ENCODE data around the gene GPR160.

Gene GPR160

GRCh38 chr3:170063691-170064090, 25.9 kb downstream of the GPR160 start:
- DNase-seq = no peak

DNA sequence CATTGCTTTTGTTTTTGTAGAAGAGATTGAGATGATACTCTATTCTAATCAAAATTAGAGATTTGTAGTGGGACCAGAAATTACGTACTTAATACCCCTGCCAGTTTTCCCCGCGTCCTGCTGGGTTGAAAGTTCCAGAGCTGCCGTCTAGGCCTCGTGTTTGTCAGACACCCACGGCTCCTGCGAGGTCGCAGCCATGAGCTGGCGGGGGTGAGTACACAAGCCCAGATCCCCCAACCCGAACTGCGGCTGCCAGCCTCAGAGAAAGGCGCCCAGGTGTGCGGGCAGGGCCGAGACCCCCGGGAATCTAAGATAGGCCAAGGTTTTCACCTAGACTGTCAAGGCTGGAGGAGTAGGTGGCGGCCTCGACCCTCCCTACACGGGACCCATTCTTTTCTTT, 26.3 kb downstream of the GPR160 start:
- DNase-seq = no peak

DNA sequence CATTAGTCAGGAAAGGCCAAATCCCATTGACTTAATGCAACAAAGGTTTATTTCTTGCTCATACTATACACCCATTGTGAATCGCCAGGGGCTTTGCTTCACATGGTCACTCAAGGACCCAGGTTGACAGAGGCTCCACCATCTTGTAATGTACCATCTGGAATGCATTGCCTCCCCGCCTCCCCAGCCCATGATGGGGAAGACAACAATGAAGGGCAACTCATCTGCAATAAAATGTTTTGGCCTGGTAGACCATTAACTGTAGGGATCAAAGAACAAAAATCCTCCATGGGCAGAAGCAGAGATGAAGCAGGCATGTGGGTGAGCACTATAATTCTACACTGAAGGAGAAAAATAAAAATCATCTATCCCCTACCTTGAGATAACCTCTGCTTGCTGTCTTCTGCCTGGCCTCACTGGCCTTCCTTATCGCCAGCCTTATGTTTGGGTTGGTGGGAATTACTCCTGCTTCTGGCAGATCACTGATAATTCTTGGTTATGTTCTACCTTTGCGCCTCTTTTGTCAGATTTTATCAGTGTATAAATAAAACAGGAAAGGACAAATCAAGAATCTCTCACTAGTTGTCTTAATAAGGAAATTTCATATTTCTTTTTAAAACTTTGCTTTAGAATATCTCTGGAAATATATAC, 37.8 kb downstream of the GPR160 start:
- DNase-seq = no peak

DNA sequence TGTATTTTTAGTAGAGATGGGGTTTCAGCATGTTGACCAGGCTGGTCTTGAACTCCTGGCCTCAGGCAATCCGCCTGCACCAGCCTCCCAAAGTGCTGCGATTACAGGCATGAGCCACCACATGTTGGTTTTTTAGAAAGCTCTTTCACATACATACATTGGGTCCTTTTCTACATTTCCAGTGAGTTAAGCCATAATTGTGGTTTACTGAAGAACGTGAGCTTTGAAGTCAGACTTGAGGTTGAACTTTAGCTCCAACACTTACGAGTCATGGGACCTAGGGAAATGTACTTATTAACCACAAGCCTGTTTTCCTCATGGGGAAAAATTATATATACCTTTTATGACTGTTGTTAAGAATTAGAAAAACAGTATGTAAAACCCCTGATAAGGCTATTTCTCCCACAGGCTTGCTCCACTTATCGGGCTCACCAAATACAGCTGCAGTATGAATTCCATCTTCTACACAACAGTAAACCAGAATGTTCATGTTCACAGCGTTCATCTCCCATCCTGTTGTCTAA, 39.0 kb downstream of the GPR160 start:
- no peak for DNase-seq

DNA sequence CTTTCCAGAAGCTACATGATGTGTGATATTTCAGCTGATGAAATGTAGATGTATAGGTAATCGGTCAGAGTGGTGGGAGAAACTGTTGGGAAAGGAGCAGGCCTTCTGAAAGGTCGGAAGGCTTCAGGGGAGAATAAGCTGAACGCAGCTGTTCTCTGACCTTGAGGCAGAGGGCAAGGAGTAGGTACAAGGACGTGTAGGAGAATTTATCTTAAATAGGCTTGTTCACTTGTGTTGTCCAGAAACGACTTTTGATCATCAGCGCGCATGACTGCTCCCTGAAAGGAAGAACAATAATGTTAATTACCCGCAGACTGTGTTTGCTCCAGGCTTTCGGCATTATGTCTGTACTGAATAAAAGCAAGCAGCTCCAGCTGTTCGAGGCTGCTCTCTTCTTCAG, 39.6 kb downstream of the GPR160 start:
- DNase-seq = no peak

DNA sequence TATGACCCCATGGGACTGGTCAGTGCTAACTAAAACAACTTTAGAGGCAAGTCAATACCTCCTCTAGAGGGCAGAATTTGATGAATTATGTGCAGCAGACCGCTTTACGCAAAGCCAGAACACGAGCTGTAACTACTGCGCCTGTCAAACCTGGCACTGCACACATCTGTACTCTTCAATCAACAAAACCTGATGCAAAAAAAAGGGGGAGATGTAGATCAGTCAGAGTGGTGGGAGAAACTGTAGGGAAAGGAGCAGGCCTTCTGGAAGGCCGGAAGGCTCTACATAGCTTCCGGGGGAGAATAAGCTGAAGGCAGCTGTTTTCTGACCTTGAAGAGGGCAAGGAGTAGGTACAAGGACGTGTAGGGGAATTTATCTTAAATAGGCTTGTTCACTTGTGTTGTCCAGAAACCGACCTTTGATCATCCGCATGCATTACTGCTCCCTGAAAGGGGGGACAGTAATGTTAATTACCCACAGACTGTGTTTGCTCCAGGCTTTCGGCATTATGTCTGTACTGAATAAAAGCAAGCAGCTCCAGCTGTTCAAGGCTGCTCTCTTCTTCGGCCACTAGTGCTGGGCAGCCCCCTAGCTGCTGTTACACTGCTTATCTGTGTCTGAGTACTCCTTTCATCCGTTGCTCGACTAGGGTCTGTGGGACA, 41.0 kb downstream of the GPR160 start:
- DNase-seq = no peak

DNA sequence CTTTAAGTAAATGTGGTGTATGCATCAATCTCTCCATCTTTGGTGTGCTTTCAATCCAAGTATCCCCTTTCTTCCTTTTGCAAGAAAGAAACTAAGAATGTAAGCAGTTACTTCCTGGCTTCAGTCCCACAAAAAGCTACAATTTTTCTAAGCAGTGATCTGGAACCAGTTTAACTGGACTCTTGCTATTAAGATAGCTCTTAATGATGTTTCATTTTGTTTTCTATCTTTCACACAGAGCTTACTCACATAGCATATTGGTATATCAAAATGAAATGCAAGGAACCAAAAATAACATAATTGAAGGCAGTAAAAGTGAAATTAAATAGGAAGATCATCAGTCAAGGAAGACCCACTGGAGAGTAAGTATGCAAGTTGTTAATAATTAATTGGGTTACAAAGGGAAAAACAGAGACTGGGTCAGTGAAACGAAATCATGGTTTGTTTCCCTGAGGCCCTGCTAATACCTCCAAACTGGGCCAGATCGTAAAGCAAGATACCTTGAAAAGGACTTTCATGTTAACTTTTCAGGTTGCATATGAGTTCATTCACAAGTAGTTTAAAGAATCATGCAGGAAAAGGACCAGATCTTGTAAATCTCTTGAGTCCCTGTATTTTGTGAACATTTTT, 41.9 kb downstream of the GPR160 start:
- no peak for DNase-seq

GRCh38 chr3:170080605-170081004, 42.8 kb downstream of the GPR160 start:
- DNase-seq = no peak

- no peak for DNase-seq
These were observed 43.4 kb downstream of the GPR160 start for GRCh38 chr3:170081079-170081741.

- no peak for DNase-seq
These were observed 45.5 kb downstream of the GPR160 start for GRCh38 chr3:170083343-170083742.

GRCh38 chr3:170085396-170085795, 47.6 kb downstream of the GPR160 start:
- DNase-seq = no peak

DNA sequence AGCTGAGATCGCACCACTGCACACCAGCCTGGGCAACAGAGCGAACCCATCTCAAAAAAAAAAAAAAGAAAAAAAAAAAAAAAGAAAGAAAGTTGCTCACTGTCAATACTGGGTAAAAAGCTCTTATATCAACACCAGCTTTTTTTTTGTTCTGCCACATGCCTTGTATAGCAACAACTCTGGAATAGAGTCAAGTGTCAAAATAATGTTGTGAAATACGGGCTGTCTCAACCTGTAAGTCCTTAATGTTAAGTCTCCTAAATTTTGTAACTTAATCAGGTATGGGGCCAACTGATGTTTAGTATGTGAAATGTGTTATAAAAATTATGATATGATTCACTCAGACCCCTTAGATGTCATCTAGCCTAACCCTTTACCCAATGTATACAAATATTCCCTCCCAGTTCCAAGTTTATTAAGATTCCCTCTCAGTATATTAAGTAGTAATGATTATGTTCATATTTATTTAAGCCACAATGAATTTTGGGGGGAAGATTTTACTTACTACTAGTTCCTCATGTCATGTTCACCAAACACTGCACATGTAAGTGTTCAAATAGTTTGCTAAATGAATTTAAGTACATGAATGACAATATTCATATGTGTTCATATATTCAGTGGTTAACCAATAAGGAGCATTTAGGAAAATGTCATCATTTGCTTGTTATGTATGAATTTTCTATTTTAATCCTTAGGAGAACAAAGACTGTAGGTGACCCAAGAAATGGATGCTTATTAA, 52.2 kb downstream of the GPR160 start:
- no peak for DNase-seq

- no peak for DNase-seq
These were observed 52.8 kb downstream of the GPR160 start for GRCh38 chr3:170090601-170090981.

DNA sequence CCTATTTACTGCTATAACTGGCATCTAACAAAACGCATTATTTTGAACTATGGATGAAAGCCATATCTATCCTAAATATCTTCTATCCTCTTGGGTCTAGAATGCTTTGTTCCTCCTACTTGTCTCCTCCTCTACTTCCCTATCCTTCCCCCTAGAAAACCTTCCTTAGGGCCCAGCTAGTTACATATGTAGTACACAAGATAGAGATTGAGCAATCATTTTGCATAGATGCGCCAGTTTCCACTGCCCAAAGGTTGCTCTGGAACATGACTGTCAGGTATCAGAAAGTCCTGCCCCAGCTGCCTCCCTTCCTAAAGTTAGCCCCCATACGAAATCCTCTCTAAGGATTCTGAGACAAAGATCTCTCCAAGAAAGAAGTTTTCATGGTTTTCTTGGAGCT, 55.1 kb downstream of the GPR160 start:
- no peak for DNase-seq

DNA sequence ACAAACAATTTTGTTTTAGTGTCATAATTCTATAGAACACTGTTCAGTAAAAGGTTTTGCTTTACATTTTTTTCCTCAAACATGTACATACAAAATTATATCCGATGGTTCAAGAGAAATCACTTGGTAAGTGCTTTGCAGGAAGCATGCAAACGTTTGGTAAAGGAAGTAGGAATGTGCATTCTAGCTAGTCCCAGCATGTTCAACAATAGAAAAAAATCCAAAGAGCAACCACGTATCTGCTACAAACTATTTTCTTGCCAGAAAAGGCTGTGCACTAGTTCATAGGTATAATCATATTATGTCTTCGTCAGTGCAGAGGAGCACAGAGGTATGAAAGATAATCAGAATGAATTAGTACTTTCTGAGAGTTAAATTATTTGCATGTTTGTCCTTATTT, 58.0 kb downstream of the GPR160 start:
- DNase-seq = no peak

DNA sequence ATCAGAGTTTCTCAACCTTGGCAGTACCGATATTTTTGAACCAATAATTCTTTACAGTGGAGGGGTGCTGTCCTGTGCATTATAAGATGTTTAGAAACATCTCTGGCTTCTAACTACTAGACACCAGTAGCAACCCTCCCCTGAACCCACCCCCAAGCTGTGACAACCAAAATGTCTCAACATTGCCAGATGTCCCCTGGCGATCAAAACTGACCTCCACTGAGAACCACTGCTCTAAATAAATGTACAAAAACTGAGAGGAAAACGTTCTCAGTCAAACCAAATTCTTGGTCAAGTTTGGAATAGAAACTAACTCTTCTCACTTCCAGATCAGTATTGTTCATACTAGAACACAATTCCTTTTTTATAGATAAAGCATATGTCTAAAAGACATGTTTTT, 58.5 kb downstream of the GPR160 start:
- DNase-seq = no peak

GRCh38 chr3:170098753-170099152, 61.0 kb downstream of the GPR160 start:
- DNase-seq = no peak

DNA sequence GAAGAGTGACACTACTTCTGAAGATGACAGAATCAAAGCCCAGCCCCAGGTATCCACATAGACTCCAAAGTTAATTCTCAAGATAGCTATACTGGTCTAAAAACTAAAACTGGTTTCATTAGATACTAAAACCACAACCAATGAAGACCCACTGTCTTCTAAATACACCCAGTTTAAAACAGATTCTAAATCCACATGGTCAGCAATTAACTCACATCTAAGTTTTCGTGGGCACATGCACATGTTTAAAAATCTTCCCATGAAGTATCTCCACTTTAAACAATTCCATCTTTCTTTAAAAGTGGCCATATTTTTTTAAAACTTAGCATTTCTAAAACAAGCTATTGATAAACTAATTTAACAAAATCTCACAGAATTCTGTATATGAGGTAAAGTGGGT, 63.1 kb downstream of the GPR160 start:
- DNase-seq = no peak

DNA sequence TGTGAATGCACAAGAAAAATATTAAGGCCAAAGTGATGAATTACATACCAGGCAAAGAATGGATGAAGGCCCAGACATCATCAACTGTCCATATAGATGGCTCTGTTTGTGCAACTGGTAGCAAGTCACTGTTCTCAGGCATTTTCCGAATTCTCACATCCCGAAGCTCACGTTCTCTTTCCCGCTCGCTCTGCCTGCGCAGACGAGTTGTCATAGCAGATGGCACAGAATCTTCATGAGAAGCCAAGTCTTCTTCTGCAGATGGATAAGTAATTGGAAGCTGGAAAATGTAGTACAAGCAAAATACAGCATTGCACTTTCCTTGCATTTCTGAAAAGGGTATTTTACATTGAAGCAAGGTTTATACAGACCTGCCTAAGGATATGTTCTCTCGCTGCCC, 64.6 kb downstream of the GPR160 start:
- DNase-seq = peak in 5 of 56 donors; percentile 1 to 13 (median 3)

DNA sequence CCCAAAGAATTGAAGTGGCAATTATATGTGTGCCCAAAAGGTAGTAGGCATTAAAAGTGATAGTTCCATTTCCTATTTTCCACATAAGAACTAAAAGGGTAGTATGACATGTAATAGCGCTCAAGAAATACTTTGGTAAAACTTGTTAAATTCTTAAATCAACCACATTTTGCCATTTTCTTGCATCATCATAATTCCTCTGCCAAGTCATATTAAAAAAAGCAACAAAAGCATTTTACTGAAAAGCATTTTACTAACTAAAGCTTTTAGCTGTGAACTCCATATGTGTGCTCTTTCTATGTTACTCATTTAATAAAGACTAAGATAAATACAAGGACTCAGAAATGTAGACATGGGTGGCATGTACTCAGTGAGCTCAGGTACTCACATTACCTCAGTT, 70.1 kb downstream of the GPR160 start:
- DNase-seq = no peak

- DNase-seq = no peak
These were observed 71.2 kb downstream of the GPR160 start for GRCh38 chr3:170108955-170109354.
